ENCODE data around the gene TIMM29.

TIMM29 gene

GRCh38 chr19:10892256-10892655, 36.4 kb upstream of the TIMM29 start:
- TF ChIP-seq SIN3A (IDR thresholded peaks at IDR 0.05; ENCODE audit: borderline replicate concordance, insufficient read depth, low read length) (no peak), REST (IDR thresholded peaks at IDR 0.05; ENCODE audit: insufficient read depth in 1 of 2, low read depth in 2 of 2, low read length in 2 of 2) (no peak), FOXP2 (optimal IDR thresholded peaks at IDR 0.05; ENCODE audit: borderline replicate concordance, extremely low read depth, extremely low read length, insufficient read depth) (no peak), TAF1 (IDR thresholded peaks at IDR 0.05; ENCODE audit: borderline replicate concordance, insufficient read depth, low read length) (no peak), POLR2AphosphoS5 (IDR thresholded peaks at IDR 0.05; ENCODE audit: low read depth, low read length) (no peak)

DNA sequence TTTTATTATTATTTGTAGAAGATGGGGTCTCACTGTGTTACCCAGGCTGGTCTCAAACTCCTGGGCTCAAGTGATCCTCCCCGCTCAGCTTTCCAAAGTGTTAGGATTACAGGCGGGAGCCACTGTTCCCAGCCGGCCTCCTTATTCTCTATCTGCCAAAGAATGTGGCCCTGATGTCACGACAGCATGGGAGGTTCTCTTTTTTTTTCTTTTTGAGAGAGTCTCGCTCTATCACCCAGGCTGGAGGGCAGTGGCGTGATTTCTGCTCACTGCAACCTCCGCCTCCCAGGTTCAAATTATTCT, 33.7 kb upstream of the TIMM29 start:
- TF ChIP-seq REST (IDR thresholded peaks at IDR 0.05; ENCODE audit: insufficient read depth in 1 of 2, low read depth in 2 of 2, low read length in 2 of 2) (no peak), POLR2AphosphoS5 (IDR thresholded peaks at IDR 0.05; ENCODE audit: low read depth, low read length) (no peak), SIN3A (IDR thresholded peaks at IDR 0.05; ENCODE audit: borderline replicate concordance, insufficient read depth, low read length) (no peak), FOXP2 (optimal IDR thresholded peaks at IDR 0.05; ENCODE audit: borderline replicate concordance, extremely low read depth, extremely low read length, insufficient read depth) (no peak), TAF1 (IDR thresholded peaks at IDR 0.05; ENCODE audit: borderline replicate concordance, insufficient read depth, low read length) (no peak)

GRCh38 chr19:10895363-10895762, 33.2 kb upstream of the TIMM29 start:
- TF ChIP-seq SIN3A (IDR thresholded peaks at IDR 0.05; ENCODE audit: borderline replicate concordance, insufficient read depth, low read length) (no peak), REST (IDR thresholded peaks at IDR 0.05; ENCODE audit: insufficient read depth in 1 of 2, low read depth in 2 of 2, low read length in 2 of 2) (no peak), POLR2AphosphoS5 (IDR thresholded peaks at IDR 0.05; ENCODE audit: low read depth, low read length) (no peak), FOXP2 (optimal IDR thresholded peaks at IDR 0.05; ENCODE audit: borderline replicate concordance, extremely low read depth, extremely low read length, insufficient read depth) (no peak), TAF1 (IDR thresholded peaks at IDR 0.05; ENCODE audit: borderline replicate concordance, insufficient read depth, low read length) (no peak)

DNA sequence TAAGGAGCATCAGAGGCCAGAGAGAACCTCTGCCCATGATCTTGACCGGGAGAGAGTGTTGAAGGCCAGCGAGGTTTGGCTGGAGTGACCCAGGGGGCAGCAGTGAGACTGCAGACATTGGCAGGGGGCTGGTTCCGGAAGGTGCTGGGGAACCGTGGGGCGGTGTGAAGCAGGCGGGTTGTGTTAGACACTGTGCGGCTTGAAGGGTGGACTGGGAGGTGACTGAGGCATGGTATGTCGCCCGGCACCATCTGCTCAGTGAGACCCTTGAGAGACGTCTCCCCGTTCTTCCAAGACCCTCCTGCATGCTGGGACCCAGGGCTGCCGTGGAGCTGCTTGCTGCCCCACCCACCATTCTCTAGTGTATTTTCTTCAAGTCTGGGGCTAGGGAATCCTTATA, 32.7 kb upstream of the TIMM29 start:
- TF ChIP-seq TAF1 (IDR thresholded peaks at IDR 0.05; ENCODE audit: borderline replicate concordance, insufficient read depth, low read length) (no peak), FOXP2 (optimal IDR thresholded peaks at IDR 0.05; ENCODE audit: borderline replicate concordance, extremely low read depth, extremely low read length, insufficient read depth) (no peak), SIN3A (IDR thresholded peaks at IDR 0.05; ENCODE audit: borderline replicate concordance, insufficient read depth, low read length) (no peak), POLR2AphosphoS5 (IDR thresholded peaks at IDR 0.05; ENCODE audit: low read depth, low read length) (no peak), REST (IDR thresholded peaks at IDR 0.05; ENCODE audit: insufficient read depth in 1 of 2, low read depth in 2 of 2, low read length in 2 of 2) (no peak)

All from PFSK-1 (cell line).